ENCODE measurements around the gene PLXNA1.

GRCh38 chr3:126956866-126957650 is 25.9 kb upstream of the PLXNA1 start:
- no peak for TF ChIP-seq CTCF (IDR thresholded peaks at IDR 0.05; ENCODE audit: low read depth, low read length)
- no peak for TF ChIP-seq EZH2phosphoT487 (IDR thresholded peaks at IDR 0.05; ENCODE audit: low read depth)
